NCI-H1417 treated with DMSO at 0.1 percent for 48 hours (cell line): ENCODE results near the gene UBAP1L.
"Not testable (repeated sequence)": the region's sequence is repeated elsewhere in the genome, so short reads cannot be mapped to it uniquely, and the experiment has no call there.

Experiments used
- DNase-seq: peaks from one replicate; lab custom pipeline; 2025; lab: John Stamatoyannopoulos, UW

UBAP1L gene

GRCh38 chr15:65062726-65063125 is 52.3 kb downstream of the UBAP1L start:
- DNase-seq = no peak

DNA sequence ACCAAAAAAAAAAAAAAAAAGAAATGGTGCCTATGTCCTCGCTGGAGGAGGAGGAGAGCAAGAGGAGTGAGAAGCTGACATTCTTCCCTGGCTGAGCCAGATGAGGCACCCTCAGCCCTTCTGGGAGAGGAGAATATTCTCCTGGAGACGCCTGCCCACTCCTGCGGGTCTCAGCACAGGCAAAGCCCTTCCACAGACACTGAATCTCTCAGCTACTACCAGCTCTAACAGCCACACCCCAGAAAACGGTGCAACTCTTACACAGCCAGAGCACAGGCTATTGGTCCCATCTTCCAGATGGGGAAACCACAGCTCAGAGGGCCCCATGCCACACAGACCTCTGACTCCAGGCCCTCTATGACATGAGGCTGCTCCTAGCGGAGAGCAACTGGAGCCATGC is 52.9 kb downstream of the UBAP1L start:
- DNase-seq = no peak

GRCh38 chr15:65060641-65061397 is 54.2 kb downstream of the UBAP1L start:
- no peak for DNase-seq

GRCh38 chr15:65059931-65060596 is 54.9 kb downstream of the UBAP1L start:
- no peak for DNase-seq

DNA sequence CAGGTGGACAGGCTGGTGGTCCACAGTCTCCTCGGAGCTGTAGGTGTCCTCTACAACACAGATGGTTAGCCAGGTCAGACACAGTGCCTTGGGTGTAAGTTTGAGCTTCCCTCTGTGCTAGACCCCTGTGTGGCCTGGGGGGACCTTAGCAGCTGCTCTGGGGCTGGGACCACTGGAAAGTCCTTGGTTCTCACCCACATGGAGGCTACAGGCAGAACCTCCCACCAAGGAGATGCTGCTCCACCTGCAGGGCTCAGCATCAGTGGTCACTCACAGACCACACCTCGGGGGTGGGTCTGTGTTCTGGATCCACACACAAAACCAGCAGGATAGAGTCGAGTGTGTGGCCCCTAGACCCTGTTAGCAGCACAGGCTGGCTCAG is 55.6 kb downstream of the UBAP1L start:
- no peak for DNase-seq

- DNase-seq = no peak
Observed at GRCh38 chr15:65058394-65059368, 56.3 kb downstream of the UBAP1L start.

- no peak for DNase-seq
Observed at GRCh38 chr15:65057549-65057940, 57.5 kb downstream of the UBAP1L start.

DNA sequence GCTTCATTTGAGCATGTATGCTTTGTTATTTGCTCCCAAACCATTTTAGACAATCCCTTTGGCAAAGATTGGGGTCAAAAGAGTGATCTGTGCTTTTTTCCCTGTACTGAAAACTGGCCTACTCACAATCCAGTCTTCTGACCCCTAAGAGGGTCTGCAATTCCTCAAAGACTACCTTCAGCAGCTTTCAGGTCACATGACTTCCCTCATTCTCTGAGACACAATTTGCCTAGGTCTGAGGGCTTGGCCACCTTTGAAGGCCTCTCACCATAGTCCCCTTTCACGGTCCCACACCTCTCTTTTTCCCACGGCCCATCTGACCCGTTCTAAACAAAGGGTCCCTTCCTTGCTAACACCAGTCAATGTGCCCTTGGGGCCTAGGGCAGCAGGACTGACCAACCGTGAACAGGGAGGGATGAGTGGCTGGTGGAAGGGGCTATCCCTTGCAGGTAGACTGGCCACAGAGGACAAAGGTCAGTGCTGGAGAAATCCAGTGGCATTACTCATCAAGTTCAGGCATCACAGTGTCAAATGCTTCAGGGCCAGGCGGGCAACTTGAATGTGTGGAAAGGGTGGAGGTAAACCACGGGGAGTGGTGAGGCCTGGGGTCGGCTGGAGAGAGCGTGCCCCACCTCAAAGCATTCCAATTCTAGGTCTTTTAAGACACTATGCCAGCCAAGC is 58.0 kb downstream of the UBAP1L start:
- DNase-seq = no peak

- DNase-seq = no peak
Observed at GRCh38 chr15:65056106-65056505, 58.9 kb downstream of the UBAP1L start.

- no peak for DNase-seq
Observed at GRCh38 chr15:65055201-65055870, 59.7 kb downstream of the UBAP1L start.

DNA sequence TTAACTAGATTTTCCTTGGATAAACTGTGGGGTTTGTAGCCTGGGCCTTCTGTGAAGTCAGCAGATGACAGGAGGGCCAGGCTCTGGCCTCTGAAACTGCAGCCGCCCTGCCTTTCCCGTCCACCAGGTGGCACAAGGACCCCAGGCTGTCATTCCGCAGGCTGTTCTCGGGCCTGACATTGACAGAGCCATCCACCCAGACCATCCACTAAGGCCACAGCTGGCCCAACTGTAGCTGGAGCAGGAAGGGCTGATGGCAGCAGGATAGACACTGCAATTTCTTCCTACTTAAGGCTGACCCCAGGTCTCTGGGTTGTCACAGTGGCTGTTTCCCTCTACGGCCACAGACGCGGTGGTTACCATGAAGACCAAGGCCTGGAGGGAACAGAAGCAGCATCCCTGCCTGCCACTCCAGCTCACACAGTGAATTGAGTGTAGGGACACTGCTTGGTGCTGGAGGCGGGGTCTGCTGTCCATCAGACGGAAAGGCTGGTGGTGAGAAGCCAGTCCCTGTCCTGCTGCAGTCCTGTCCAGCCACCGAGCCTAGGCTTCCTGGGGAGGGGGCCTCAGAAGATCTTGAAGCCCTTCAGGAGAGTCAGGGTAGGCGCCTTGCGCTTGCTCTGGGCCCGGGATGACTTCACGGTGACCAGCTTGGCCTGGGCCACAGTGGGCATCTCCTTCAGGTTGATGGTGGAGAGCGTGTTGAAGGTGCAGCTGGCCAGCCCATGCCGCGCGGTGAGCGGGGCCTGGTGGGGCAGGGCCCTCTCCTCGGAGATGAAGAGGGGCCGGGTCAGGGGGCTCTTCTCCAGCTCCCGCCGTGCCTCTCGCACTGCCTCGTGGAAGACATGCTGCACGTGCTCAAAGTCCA is 60.4 kb downstream of the UBAP1L start:
- no peak for DNase-seq

DNA sequence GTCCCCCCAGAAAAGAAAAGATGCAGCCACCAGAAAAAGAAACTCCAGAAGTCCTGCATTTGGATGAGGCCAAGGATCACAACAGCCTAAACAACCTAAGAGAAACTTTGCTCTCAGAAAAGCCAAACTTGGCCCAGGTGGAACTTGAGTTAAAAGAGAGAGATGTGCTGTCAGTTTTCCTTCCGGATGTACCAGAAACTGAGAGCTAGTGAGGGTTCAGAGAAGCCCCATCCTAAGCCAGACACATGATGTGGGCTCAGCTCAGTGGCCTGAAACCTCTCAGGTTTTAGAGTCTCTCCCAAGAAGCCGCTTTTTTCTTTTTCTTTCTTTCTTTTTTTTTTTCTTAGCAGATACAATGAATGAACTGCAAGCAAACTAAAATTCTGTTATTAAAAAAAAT is 62.0 kb downstream of the UBAP1L start:
- DNase-seq = no peak

GRCh38 chr15:65051266-65051665 is 63.7 kb downstream of the UBAP1L start:
- DNase-seq = no peak

DNA sequence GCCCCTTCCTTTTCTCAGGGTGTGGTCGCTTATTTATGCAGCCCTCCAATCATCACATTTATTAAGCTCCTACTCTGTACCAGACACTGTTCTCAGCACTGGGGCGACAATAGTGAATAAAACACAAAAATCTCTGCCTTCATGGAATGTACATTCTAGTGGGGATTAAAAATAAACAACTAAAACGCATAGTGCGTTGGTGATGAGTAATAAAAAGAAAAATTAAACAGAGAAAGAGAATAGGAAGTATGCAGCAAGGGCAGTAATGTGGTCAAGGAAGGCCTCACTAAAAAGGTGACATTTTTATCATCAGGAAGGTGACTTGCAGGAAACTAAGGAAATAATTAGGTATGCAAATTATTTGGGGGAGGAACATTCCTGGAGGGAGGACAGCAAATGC is 64.7 kb downstream of the UBAP1L start:
- no peak for DNase-seq

DNA sequence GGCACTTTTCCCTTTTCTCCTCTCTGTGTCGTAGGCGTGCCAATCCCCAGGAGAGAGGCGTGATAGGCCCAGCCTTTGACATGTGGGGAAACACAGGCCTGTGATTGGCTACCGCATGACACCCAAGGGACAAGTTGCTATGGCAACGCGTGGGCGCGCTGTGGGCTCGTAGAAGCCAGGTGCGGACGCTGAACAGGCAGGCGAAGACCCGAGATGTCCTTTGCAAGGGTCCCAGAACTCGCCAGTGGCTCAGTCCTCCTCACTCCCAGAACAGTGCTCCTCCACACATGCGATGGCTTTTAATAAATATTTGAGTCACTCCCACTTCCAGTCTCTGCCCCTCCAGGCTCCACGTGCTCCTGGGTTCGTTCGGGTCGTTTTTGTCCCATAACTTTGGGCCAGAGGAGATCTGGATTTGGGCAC is 65.6 kb downstream of the UBAP1L start:
- DNase-seq = peak; percentile 92

DNA sequence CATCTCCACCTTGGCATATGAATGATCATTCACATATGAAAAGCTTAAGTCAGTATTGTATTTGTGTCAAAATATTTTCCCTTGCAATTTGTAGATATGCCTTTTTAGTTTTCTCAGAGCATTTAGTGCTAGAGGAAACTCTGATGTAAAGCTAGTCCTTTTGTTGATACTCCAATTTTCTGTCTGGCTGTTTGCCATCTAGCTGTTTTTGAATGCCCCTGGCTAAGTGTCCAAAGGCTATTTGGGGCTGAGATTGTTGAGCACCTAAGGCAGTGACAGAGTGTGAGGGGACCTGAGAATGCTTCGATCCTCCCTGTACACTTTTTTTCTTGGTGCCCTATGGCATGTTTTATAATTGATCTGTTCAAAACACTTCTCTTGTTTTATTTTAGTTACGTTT is 66.8 kb downstream of the UBAP1L start:
- no peak for DNase-seq

GRCh38 chr15:65044724-65045481 is 70.1 kb downstream of the UBAP1L start, which contains the start of gene SLC51B:
Gene SLC51B (plus strand): TSS chr15:65045387. CDS start chr15:65050005, 4,618 bp downstream.
- DNase-seq = no peak

- not testable (repeated sequence) for DNase-seq
Observed at GRCh38 chr15:65044218-65044617, 70.8 kb downstream of the UBAP1L start.

GRCh38 chr15:65042776-65043327 is 72.1 kb downstream of the UBAP1L start:
- no peak for DNase-seq
